ENCODE results near the gene DEGS2. TPM values are rescaled to one million over a fixed set of nuclear protein-coding genes. Genes with fewer than 3 reads are reported as not detected.

DEGS2 gene
- total RNA-seq, 1 donor from 2014 or later = not detected

- Mint-ChIP-seq H3K36me3 (ENCODE audit: low read depth) (peaks cover 7% of the 10 kb centered on the region), H3K27ac (ENCODE audit: unreplicated experiment) (no peak overlapping the region), H3K9me3 (no peaks in the 10 kb centered on the region), H3K4me3 (no peak overlapping the region), H3K4me1 (no peaks in the 10 kb centered on the region), H3K27me3 (ENCODE audit: low read depth) (no peaks in the 10 kb centered on the region)
- DNase-seq (ENCODE audit: low read depth, low spot score) = no peak
- TF ChIP-seq CTCF (conservative IDR thresholded peaks at IDR 0.05) = no peak
These were observed 36.8 kb downstream of the DEGS2 start for GRCh38 chr14:100122481-100123223.

DNA sequence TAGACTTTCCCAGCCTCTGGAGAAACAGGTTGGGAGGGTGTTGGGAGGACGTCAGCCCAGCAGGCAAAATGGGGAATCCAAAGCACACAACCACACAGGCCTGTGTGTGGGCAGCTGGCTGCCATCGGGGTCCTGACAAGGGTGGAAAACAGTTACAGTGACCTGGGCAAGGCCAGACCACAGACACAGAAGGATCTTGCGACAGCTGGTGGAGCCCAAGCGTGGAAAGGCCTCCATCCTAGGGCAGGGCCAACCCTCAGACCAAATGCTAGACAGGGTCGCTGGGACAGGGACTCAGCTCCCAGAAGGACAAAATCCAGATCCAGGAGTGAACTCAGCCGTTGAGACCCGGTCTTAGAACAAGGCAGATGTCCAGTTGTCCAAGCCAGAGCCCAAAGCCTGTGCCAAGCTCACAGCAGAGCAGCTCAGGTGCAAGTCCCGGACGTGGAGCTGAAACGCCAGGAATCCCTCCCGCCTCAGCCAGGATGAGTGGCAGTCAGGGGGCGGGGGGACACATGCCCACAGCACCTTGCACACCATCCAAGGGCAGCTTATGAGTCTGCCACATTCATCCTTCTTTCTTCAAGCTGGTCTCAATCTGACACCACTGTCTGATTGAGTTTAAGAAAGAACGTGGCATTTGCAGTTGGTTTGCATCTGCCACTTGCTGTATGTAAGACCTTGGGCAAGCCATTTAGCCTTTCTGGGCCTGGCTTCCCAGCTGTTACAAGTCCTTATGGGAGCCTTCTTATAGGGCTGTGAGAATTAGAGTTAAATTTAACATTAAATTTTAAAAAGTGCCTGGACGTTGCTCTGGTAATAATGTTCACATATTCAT is 37.6 kb downstream of the DEGS2 start:
- no peaks in the 10 kb centered on the region for H3K27me3 Mint-ChIP-seq (ENCODE audit: low read depth)
- no peaks in the 10 kb centered on the region for H3K9me3 Mint-ChIP-seq
- H3K4me3 Mint-ChIP-seq = no peak overlapping the region
- peaks cover 7% of the 10 kb centered on the region for H3K36me3 Mint-ChIP-seq (ENCODE audit: low read depth)
- no peak for TF ChIP-seq CTCF (conservative IDR thresholded peaks at IDR 0.05)
- no peaks in the 10 kb centered on the region for H3K4me1 Mint-ChIP-seq
- no peak for DNase-seq (ENCODE audit: low read depth, low spot score)
- no peak overlapping the region for H3K27ac Mint-ChIP-seq (ENCODE audit: unreplicated experiment)

GRCh38 chr14:100120522-100121269 is 38.7 kb downstream of the DEGS2 start:
- Mint-ChIP-seq H3K27me3 (ENCODE audit: low read depth) (no peaks in the 10 kb centered on the region), H3K27ac (ENCODE audit: unreplicated experiment) (no peak overlapping the region), H3K4me3 (no peak overlapping the region), H3K4me1 (peaks cover 4% of the 10 kb centered on the region), H3K36me3 (ENCODE audit: low read depth) (peaks cover 7% of the 10 kb centered on the region), H3K9me3 (no peaks in the 10 kb centered on the region)
- no peak for DNase-seq (ENCODE audit: low read depth, low spot score)
- no peak for TF ChIP-seq CTCF (conservative IDR thresholded peaks at IDR 0.05)

DNA sequence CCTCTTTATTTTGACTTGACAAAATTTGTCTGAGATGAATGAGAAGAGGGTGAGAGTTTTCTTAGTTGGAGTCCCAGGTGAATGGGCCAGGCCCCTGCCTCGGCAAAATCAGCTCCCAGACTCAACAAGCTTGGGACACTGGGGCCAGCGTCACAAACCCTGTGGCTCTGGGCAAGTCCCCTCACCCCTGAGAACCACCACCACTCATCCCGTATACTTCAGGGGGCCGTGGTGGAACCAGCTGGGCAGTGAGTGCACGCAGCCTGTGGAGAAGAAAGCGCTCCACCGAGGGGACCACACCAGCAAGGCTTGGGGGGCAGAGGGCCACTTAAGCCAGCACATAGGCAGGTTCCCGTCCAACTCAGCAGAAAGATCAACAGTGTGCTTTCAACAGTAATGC is 40.2 kb downstream of the DEGS2 start:
- no peaks in the 10 kb centered on the region for H3K9me3 Mint-ChIP-seq
- TF ChIP-seq CTCF (conservative IDR thresholded peaks at IDR 0.05) = no peak
- H3K36me3 Mint-ChIP-seq (ENCODE audit: low read depth) = peaks cover 3% of the 10 kb centered on the region
- H3K27me3 Mint-ChIP-seq (ENCODE audit: low read depth) = no peaks in the 10 kb centered on the region
- peaks cover 15% of the 10 kb centered on the region for H3K4me1 Mint-ChIP-seq
- no peak overlapping the region for H3K4me3 Mint-ChIP-seq
- H3K27ac Mint-ChIP-seq (ENCODE audit: unreplicated experiment) = no peak overlapping the region
- no peak for DNase-seq (ENCODE audit: low read depth, low spot score)

GRCh38 chr14:100118396-100119011 is 40.9 kb downstream of the DEGS2 start:
- H3K4me3 Mint-ChIP-seq = no peak overlapping the region
- no peaks in the 10 kb centered on the region for H3K9me3 Mint-ChIP-seq
- H3K27me3 Mint-ChIP-seq (ENCODE audit: low read depth) = no peaks in the 10 kb centered on the region
- no peak overlapping the region for H3K27ac Mint-ChIP-seq (ENCODE audit: unreplicated experiment)
- no peak for TF ChIP-seq CTCF (conservative IDR thresholded peaks at IDR 0.05)
- peaks cover 20% of the 10 kb centered on the region for H3K4me1 Mint-ChIP-seq
- no peak for DNase-seq (ENCODE audit: low read depth, low spot score)
- H3K36me3 Mint-ChIP-seq (ENCODE audit: low read depth) = peaks cover 3% of the 10 kb centered on the region
